ENCODE measurements around the gene RB1. TPM values are rescaled to one million over a fixed set of nuclear protein-coding genes. Genes with fewer than 3 reads are reported as not detected.

RB1 gene
- total and polyA plus RNA-seq, 2 donors (not counting 3 experiments of a cell fraction or from before 2014, with no cell fraction given), result 8.0 to 41.2 TPM

- DNase-seq (ENCODE audit: low read depth, low spot score) (no peak), FAIRE-seq (no peak)
- Histone ChIP-seq H3K79me2 (ENCODE audit: control insufficient read depth, insufficient read depth, low read length) (peaks cover 2% of the 10 kb centered on the region), H3K9me1 (replicated peaks; ENCODE audit: control insufficient read depth, extremely low read depth, insufficient read depth, low read length) (no peaks in the 10 kb centered on the region), H4K20me1 (replicated peaks; ENCODE audit: control insufficient read depth, extremely low read depth, insufficient read depth, low read length) (no peaks in the 10 kb centered on the region), H3K4me1 (ENCODE audit: control insufficient read depth, extremely low read depth, insufficient read depth, low read length) (peaks cover 44% of the 10 kb centered on the region), H3K36me3 (ENCODE audit: control insufficient read depth in 2 of 2, extremely low read depth in 1 of 2, insufficient read depth in 2 of 2, low read length in 2 of 2) (no peaks in the 10 kb centered on the region), H3K9ac (replicated peaks; ENCODE audit: extremely low read depth, insufficient read depth, low read length) (peak overlapping the region; percentile 64), H3K4me3 (replicated peaks in 1 of 3; ENCODE audit: insufficient read depth in 1 of 3, low read depth in 1 of 3, low read length in 3 of 3) (no peak overlapping the region), H3K27me3 (ENCODE audit: control insufficient read depth in 2 of 2, insufficient read depth in 2 of 2, low read length in 2 of 2) (no peaks in the 10 kb centered on the region), H3K9me3 (replicated peaks; ENCODE audit: control insufficient read depth, insufficient read depth, low read length) (no peaks in the 10 kb centered on the region), H3K27ac (ENCODE audit: insufficient read depth, low read depth, low read length) (no peak overlapping the region), H2AFZ (ENCODE audit: low read depth, low read length) (no peak overlapping the region), H3K4me2 (ENCODE audit: insufficient read depth, low read length) (peak overlapping the region; percentile 86)
- intact Hi-C loops (cut with micrococcal nuclease) (no loop called here), dilution Hi-C loops (cut with MboI; ENCODE audit: extremely low pct_ligation_motif_present, low sequenced_read_pairs) (no loop called here)
- BruUV-seq (replicated peaks), result no TSS peak
- CTCF ChIA-PET, result interaction anchor here (1.0 to 4.3 kb wide), 5 partner anchors 10 to 178 kb away, joined by 3 to 74 read pairs (median 4); partner anchors contain the start of genes LPAR6 and RCBTB2
- POLR2A ChIA-PET, result no interaction called here
- TF ChIP-seq POLR2AphosphoS5 (IDR thresholded peaks at IDR 0.05; ENCODE audit: insufficient read depth, low read depth, low read length), result no peak
These were observed 98.9 kb downstream of the RB1 start for GRCh38 chr13:48402325-48402932.

- ChIA-PET CTCF (interaction anchor here (1.0 to 4.3 kb wide), 4 partner anchors 9 to 177 kb away, joined by 3 to 74 read pairs (median 4); partner anchors contain the start of gene LPAR6), POLR2A (no interaction called here)
- no TSS peak for BruUV-seq (replicated peaks)
- peaks cover 2% of the 10 kb centered on the region for H3K79me2 ChIP-seq (ENCODE audit: control insufficient read depth, insufficient read depth, low read length)
- no peak for FAIRE-seq
- H2AFZ ChIP-seq (ENCODE audit: low read depth, low read length), result no peak overlapping the region
- no peak for TF ChIP-seq EZH2 (IDR thresholded peaks at IDR 0.05; ENCODE audit: borderline replicate concordance, low read depth, low read length, severe bottlenecking)
- no peak for TF ChIP-seq CTCF (IDR thresholded peaks at IDR 0.05; ENCODE audit: extremely low read depth in 1 of 2, insufficient read depth in 1 of 2, low read depth in 1 of 2, low read length in 2 of 2)
- no peak for TF ChIP-seq GATA2 (IDR thresholded peaks at IDR 0.05; ENCODE audit: insufficient read depth, insufficient read length, low read depth, low read length)
- no peak for TF ChIP-seq POLR2AphosphoS5 (IDR thresholded peaks at IDR 0.05; ENCODE audit: insufficient read depth, low read depth, low read length)
- no peak for TF ChIP-seq JUN (IDR thresholded peaks at IDR 0.05; ENCODE audit: borderline replicate concordance, insufficient read depth, insufficient read length, low read depth)
- TF ChIP-seq MAX (IDR thresholded peaks at IDR 0.05; ENCODE audit: insufficient read depth, insufficient read length), result no peak
- TF ChIP-seq MYC (IDR thresholded peaks at IDR 0.05; ENCODE audit: low read depth, low read length), result no peak
- TF ChIP-seq FOS (IDR thresholded peaks at IDR 0.05; ENCODE audit: borderline replicate concordance, insufficient read depth, low read length), result no peak
- TF ChIP-seq POLR2A (IDR thresholded peaks at IDR 0.05; ENCODE audit: low read depth, low read length), result no peak
- no peak for DNase-seq (ENCODE audit: low read depth, low spot score)
- no peak overlapping the region for H3K27ac ChIP-seq (ENCODE audit: insufficient read depth, low read depth, low read length)
- intact Hi-C loops (cut with micrococcal nuclease) (no loop called here), dilution Hi-C loops (cut with MboI; ENCODE audit: extremely low pct_ligation_motif_present, low sequenced_read_pairs) (no loop called here)
- H3K9ac ChIP-seq (replicated peaks; ENCODE audit: extremely low read depth, insufficient read depth, low read length), result no peak overlapping the region
- H3K36me3 ChIP-seq (ENCODE audit: control insufficient read depth in 2 of 2, extremely low read depth in 1 of 2, insufficient read depth in 2 of 2, low read length in 2 of 2), result no peaks in the 10 kb centered on the region
- no peak overlapping the region for H3K4me3 ChIP-seq (replicated peaks in 1 of 3; ENCODE audit: insufficient read depth in 1 of 3, low read depth in 1 of 3, low read length in 3 of 3)
- H3K27me3 ChIP-seq (ENCODE audit: control insufficient read depth in 2 of 2, insufficient read depth in 2 of 2, low read length in 2 of 2), result no peaks in the 10 kb centered on the region
- no peaks in the 10 kb centered on the region for H3K9me3 ChIP-seq (replicated peaks; ENCODE audit: control insufficient read depth, insufficient read depth, low read length)
- H3K9me1 ChIP-seq (replicated peaks; ENCODE audit: control insufficient read depth, extremely low read depth, insufficient read depth, low read length), result no peaks in the 10 kb centered on the region
- H4K20me1 ChIP-seq (replicated peaks; ENCODE audit: control insufficient read depth, extremely low read depth, insufficient read depth, low read length), result no peaks in the 10 kb centered on the region
- H3K4me2 ChIP-seq (ENCODE audit: insufficient read depth, low read length), result no peak overlapping the region
- H3K4me1 ChIP-seq (ENCODE audit: control insufficient read depth, extremely low read depth, insufficient read depth, low read length), result peaks cover 40% of the 10 kb centered on the region
These were observed 99.6 kb downstream of the RB1 start for GRCh38 chr13:48403151-48403631.

All from endothelial cell of umbilical vein (primary cell).